T-cell (primary cell): Measurements from ENCODE around the gene UHRF1. TPM values are rescaled to one million over a fixed set of nuclear protein-coding genes. Genes with fewer than 3 reads are reported as not detected.
A peak's percentile ranks its signal among the peaks of the same experiment; 100 is the strongest.

Experiments
- ATAC-seq, 4 experiments: fragments of 200-7000 bp in 3 of 4; fragments of 150-1000 bp in 1 of 4; cut with Tn5 transposase; replicated peaks in 1 of 4; 1 replicate in 3 of 4; 2 replicates in 1 of 4; pipeline ENCODE4 v1.10.0; 2021; ENCODE audit warnings: moderate library complexity in 3 of 4, mild to moderate bottlenecking in 2 of 4, moderate number of reproducible peaks in 1 of 4
- CTCF ChIA-PET, 2 donors: fragments of 300-600 bp; sonication (Branson Sonifier 250); formaldehyde crosslinking; loops; one replicate each; lab custom pipeline; 2022; ENCODE audit warnings: antibody characterized with exemption in 2 of 2; lab: Charles Lee
- POLR2A ChIA-PET, 2 donors: fragments of 300-600 bp; sonication (Branson Sonifier 250); formaldehyde crosslinking; loops; one replicate each; lab custom pipeline; 2022; ENCODE audit warnings: antibody characterized with exemption in 2 of 2; lab: Charles Lee
- DNase-seq, 35 experiments: peaks; one replicate each; pipeline versions ENCODE4 v3.0.0 to v3.0.0-alpha.2; 2013 to 2023
- H3K27ac ChIP-seq: one replicate; pipeline ENCODE4 v1.5.1; 2013; ENCODE audit warnings: low read length
- H3K27me3 ChIP-seq, 2 experiments: replicated peaks in 1 of 2; 1 replicate in 1 of 2; 2 replicates in 1 of 2; pipeline versions ENCODE4 v1.6.1 to v1.7.0; 2013; ENCODE audit warnings: low read length in 1 of 2, mixed read lengths in 1 of 2; ENCODE audit not compliant: control insufficient read depth in 2 of 2, insufficient read depth in 2 of 2; ENCODE audit errors: extremely low read depth in 1 of 2
- H3K36me3 ChIP-seq, 2 donors: 1 replicate in 1 of 2; 2 replicates in 1 of 2; pipeline versions ENCODE4 v1.6.1 to v1.7.0; 2013; ENCODE audit warnings: low read length in 1 of 2; ENCODE audit not compliant: control insufficient read depth in 2 of 2, insufficient read depth in 1 of 2; ENCODE audit errors: extremely low read depth in 1 of 2
- H3K4me1 ChIP-seq, 2 experiments: 1 replicate in 1 of 2; 2 replicates in 1 of 2; pipeline versions ENCODE4 v1.6.1 to v1.7.0; 2013; ENCODE audit warnings: low read length in 2 of 2, mixed read lengths in 1 of 2; ENCODE audit not compliant: insufficient read depth in 2 of 2, control insufficient read depth in 1 of 2; ENCODE audit errors: extremely low read depth in 1 of 2
- H3K4me3 ChIP-seq, 2 donors: 1 replicate in 1 of 2; 2 replicates in 1 of 2; pipeline versions ENCODE4 v1.5.1 to v1.7.0; 2013; ENCODE audit warnings: mild to moderate bottlenecking in 2 of 2, low read length in 1 of 2, moderate library complexity in 1 of 2; ENCODE audit not compliant: control insufficient read depth in 1 of 2; ENCODE audit errors: extremely low read depth in 1 of 2
- H3K9me3 ChIP-seq: 2 replicates; pipeline ENCODE4 v1.7.0; 2013
- H3K27ac Mint-ChIP-seq, 2 donors: one replicate each; pipeline ENCODE4 v1.8.0; 2020 to 2021; ENCODE audit warnings: mild to moderate bottlenecking in 2 of 2, mixed read lengths in 2 of 2
- H3K27me3 Mint-ChIP-seq, 2 donors: one replicate each; pipeline ENCODE4 v1.8.0; 2021 to 2022; ENCODE audit warnings: mixed read lengths in 2 of 2
- H3K36me3 Mint-ChIP-seq: one replicate; pipeline ENCODE4 v1.8.0; 2021; ENCODE audit warnings: mixed read lengths
- H3K4me1 Mint-ChIP-seq, 3 donors: one replicate each; pipeline ENCODE4 v1.8.0; 2020 to 2022; ENCODE audit warnings: mixed read lengths in 3 of 3, mild to moderate bottlenecking in 1 of 3
- H3K4me3 Mint-ChIP-seq, 3 donors: one replicate each; pipeline ENCODE4 v1.8.0; 2020 to 2022; ENCODE audit warnings: mild to moderate bottlenecking in 3 of 3, mixed read lengths in 3 of 3, moderate library complexity in 3 of 3
- H3K9me3 Mint-ChIP-seq, 3 donors: one replicate each; pipeline ENCODE4 v1.8.0; 2020 to 2022; ENCODE audit warnings: mixed read lengths in 3 of 3
- WGBS: methylation state at CpG from one replicate; pipeline ENCODE4 v1.1.5; 2013; ENCODE audit warnings: missing lambda C conversion rate; ENCODE audit not compliant: insufficient coverage; 5-methylcytosine and 5-hydroxymethylcytosine counted together
- total RNA-seq, 35 experiments: library from RNA in 6 of 35; stranded (reverse) in 6 of 35; fragments of 120-200 nt in 1 of 35; gene quantifications; one replicate each; pipeline versions ENCODE4 v1.2.1 to v1.2.4 and lab custom pipeline; 2013 to 2026

UHRF1 gene
- total RNA-seq, 5 donors from 2014 or later (not counting 1 experiment from before 2014, with no cell fraction given): 0.89 to 3.1 (median 2.0) TPM

- Mint-ChIP-seq H3K36me3 (peaks cover 3% of the 10 kb centered on the region), H3K4me1 (peaks cover 36 to 39% (median 37%) of the 10 kb centered on the region in 3 donors), H3K9me3 (no peaks in the 10 kb centered on the region), H3K27ac (peak overlapping the region; percentile 69 to 79), H3K27me3 (no peaks in the 10 kb centered on the region), H3K4me3 (peak overlapping the region; percentile 85 to 96 (median 87))
- ATAC-seq (no peak), DNase-seq (peak in 3 of 35 experiments; percentile 1 to 34 (median 18))
- 11% methylated on average over 21 of the region's 25 CpGs for WGBS
- ChIA-PET POLR2A (no interaction called here), CTCF (interaction anchor here in 1 of 2 donors (0.6 kb wide), 1 partner anchor 56 kb away, joined by 4 read pairs; no protein-coding TSS in a partner anchor)
- Histone ChIP-seq H3K27ac (no peak overlapping the region), H3K27me3 (no peaks in the 10 kb centered on the region), H3K36me3 (peaks cover 0 to 1% of the 10 kb centered on the region in 2 donors), H3K9me3 (no peaks in the 10 kb centered on the region), H3K4me1 (peaks cover 10 to 44% of the 10 kb centered on the region in 2 experiments), H3K4me3 (peak overlapping the region; percentile 56 to 83)
Measured at GRCh38 chr19:4969772-4970531, 60.7 kb downstream of the UHRF1 start.

GRCh38 chr19:4970558-4971423 lies 61.5 kb downstream of the UHRF1 start:
- Mint-ChIP-seq H3K9me3 (no peaks in the 10 kb centered on the region), H3K27me3 (no peaks in the 10 kb centered on the region), H3K4me1 (peaks cover 39 to 42% (median 40%) of the 10 kb centered on the region in 3 donors), H3K36me3 (peaks cover 4% of the 10 kb centered on the region), H3K4me3 (peak overlapping the region; percentile 85 to 96 (median 87)), H3K27ac (peak overlapping the region; percentile 69 to 79)
- Histone ChIP-seq H3K9me3 (no peaks in the 10 kb centered on the region), H3K4me1 (peaks cover 10 to 44% of the 10 kb centered on the region in 2 experiments), H3K27ac (no peak overlapping the region), H3K4me3 (peak overlapping the region; percentile 56 to 83), H3K36me3 (peaks cover 0 to 6% of the 10 kb centered on the region in 2 donors), H3K27me3 (no peaks in the 10 kb centered on the region)
- ChIA-PET CTCF (interaction anchor here (0.5 to 0.6 kb wide), 2 partner anchors 57 to 257 kb away, joined by 4 read pairs; no protein-coding TSS in a partner anchor), POLR2A (interaction anchor here (0.6 kb wide), 2 partner anchors 37 to 327 kb away, joined by 3 to 10 read pairs; no protein-coding TSS in a partner anchor)
- DNase-seq (peak in 3 of 35 experiments; percentile 5 to 33 (median 14)), ATAC-seq (no peak)
- WGBS: 27% methylated on average over 24 of the region's 31 CpGs

DNA sequence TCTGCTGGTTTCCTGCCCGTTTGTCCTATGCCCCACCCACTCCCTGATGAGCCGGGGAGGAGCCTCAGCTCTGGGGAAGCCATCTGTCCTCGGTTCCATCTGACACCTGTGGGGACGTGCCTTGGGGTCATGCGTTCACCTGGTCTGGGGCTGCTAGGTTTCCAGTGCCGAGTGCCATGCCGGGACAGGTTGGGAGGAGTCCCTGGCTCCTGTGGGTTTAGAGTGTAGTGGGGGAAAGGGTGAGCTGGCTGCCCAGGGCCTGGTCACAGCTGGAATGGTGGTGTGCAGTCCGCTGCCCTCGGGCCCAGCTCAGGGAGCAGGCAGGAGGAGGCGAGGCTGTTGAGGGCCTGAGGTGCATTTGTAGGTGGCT lies 62.1 kb downstream of the UHRF1 start:
- peaks cover 39 to 45% (median 43%) of the 10 kb centered on the region in 3 donors for H3K4me1 Mint-ChIP-seq
- ChIA-PET POLR2A (interaction anchor here in 1 of 2 donors (0.6 kb wide), 1 partner anchor 327 kb away, joined by 3 read pairs; no protein-coding TSS in a partner anchor), CTCF (interaction anchor here (0.5 to 0.6 kb wide), 2 partner anchors 143 to 257 kb away, joined by 4 to 5 read pairs; no protein-coding TSS in a partner anchor)
- DNase-seq: peak in 12 of 35 experiments; percentile 14 to 48 (median 25)
- peak overlapping the region in 1 of 2 donors; percentile 22 for H3K27ac Mint-ChIP-seq
- H3K27ac ChIP-seq: no peak overlapping the region
- H3K4me1 ChIP-seq: peaks cover 10 to 44% of the 10 kb centered on the region in 2 experiments
- no peaks in the 10 kb centered on the region for H3K9me3 Mint-ChIP-seq
- peak overlapping the region in 1 of 2 donors; percentile 56 for H3K4me3 ChIP-seq
- no peaks in the 10 kb centered on the region for H3K27me3 Mint-ChIP-seq
- H3K9me3 ChIP-seq: no peaks in the 10 kb centered on the region
- H3K4me3 Mint-ChIP-seq: peak overlapping the region; percentile 85 to 96 (median 87)
- H3K36me3 Mint-ChIP-seq: peaks cover 4% of the 10 kb centered on the region
- peaks cover 0 to 6% of the 10 kb centered on the region in 2 donors for H3K36me3 ChIP-seq
- no peaks in the 10 kb centered on the region for H3K27me3 ChIP-seq
- no peak for ATAC-seq
- 41% methylated on average over 10 of the region's 10 CpGs for WGBS

DNA sequence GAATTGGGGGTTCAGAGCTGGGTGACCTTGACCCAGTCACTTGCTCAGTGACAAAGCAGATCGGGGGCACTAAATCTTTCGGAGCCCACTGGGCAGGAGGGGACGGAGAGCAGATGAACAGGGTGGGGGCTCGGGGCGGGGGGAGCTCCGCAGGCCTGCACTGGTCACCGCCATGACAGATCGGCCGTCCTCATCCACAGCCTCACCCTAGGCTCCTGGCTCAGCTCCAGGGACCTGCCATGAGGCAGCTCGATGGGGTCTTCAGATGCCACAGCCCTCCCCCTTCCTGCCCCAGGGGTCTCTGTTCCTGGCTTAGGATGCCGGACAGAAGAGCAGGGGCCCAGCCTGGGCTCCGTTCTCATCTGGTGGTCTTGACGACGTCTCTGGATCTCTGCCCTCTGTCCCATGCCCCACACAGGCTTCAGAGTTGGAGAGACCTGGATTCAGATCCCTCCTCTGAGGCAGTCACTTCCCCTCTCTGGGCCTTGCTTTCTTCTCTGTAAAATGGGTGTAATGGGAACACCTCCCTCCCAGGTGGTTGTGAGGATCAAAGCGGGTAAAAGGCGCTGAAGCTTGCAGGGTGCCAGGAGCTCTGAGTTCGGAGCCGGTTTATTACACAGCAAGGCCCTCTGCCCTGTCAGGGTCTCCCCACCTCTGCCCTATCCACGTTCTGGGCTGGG lies 62.7 kb downstream of the UHRF1 start:
- WGBS: 96% methylated on average over 18 of the region's 19 CpGs
- ChIA-PET POLR2A (no interaction called here), CTCF (interaction anchor here in 1 of 2 donors (0.5 to 0.6 kb wide), 2 partner anchors 13 to 144 kb away, joined by 3 to 5 read pairs; no protein-coding TSS in a partner anchor)
- Mint-ChIP-seq H3K36me3 (peaks cover 5% of the 10 kb centered on the region), H3K27me3 (no peaks in the 10 kb centered on the region), H3K4me1 (peaks cover 42 to 47% (median 45%) of the 10 kb centered on the region in 3 donors), H3K9me3 (no peaks in the 10 kb centered on the region), H3K27ac (peak overlapping the region in 1 of 2 donors; percentile 22), H3K4me3 (peak overlapping the region; percentile 85 to 96 (median 87))
- no peak overlapping the region for H3K4me3 ChIP-seq
- ATAC-seq: no peak
- no peak overlapping the region for H3K27ac ChIP-seq
- H3K9me3 ChIP-seq: no peaks in the 10 kb centered on the region
- H3K27me3 ChIP-seq: no peaks in the 10 kb centered on the region
- H3K36me3 ChIP-seq: peaks cover 3 to 6% of the 10 kb centered on the region in 2 donors
- peaks cover 10 to 44% of the 10 kb centered on the region in 2 experiments for H3K4me1 ChIP-seq
- DNase-seq: no peak

GRCh38 chr19:4972509-4973230 lies 63.4 kb downstream of the UHRF1 start:
- Histone ChIP-seq H3K4me3 (no peak overlapping the region), H3K9me3 (no peaks in the 10 kb centered on the region), H3K27me3 (no peaks in the 10 kb centered on the region), H3K36me3 (peaks cover 9 to 11% of the 10 kb centered on the region in 2 donors), H3K4me1 (peaks cover 10 to 44% of the 10 kb centered on the region in 2 experiments), H3K27ac (no peak overlapping the region)
- ChIA-PET POLR2A (no interaction called here), CTCF (interaction anchor here in 1 of 2 donors (0.5 kb wide), 1 partner anchor 14 kb away, joined by 3 read pairs; no protein-coding TSS in a partner anchor)
- no peaks in the 10 kb centered on the region for H3K9me3 Mint-ChIP-seq
- no peak for ATAC-seq
- H3K36me3 Mint-ChIP-seq: peaks cover 10% of the 10 kb centered on the region
- no peaks in the 10 kb centered on the region for H3K27me3 Mint-ChIP-seq
- 94% methylated on average over 10 of the region's 12 CpGs for WGBS
- DNase-seq: no peak
- H3K27ac Mint-ChIP-seq: no peak overlapping the region
- peak overlapping the region in 1 of 3 donors; percentile 45 for H3K4me3 Mint-ChIP-seq
- peaks cover 46 to 50% (median 50%) of the 10 kb centered on the region in 3 donors for H3K4me1 Mint-ChIP-seq
